Forelimb muscle (tissue), 1 donor: ENCODE data around the gene PSMD8. TPM values are rescaled to one million over a fixed set of nuclear protein-coding genes. Genes with fewer than 3 reads are reported as not detected.
"Not testable (repeated sequence)": the region's sequence is repeated elsewhere in the genome, so short reads cannot be mapped to it uniquely, and the experiment has no call there.

Experiments
- DNase-seq: peaks from one replicate; pipeline ENCODE4 v3.0.0-alpha.2; 2013; ENCODE audit warnings: low read depth
- polyA plus RNA-seq: library from polyadenylated mRNA; unstranded; fragments of 120-200 nt; gene quantifications from one replicate; pipeline ENCODE4 v1.2.1, GENCODE V29; 2013; ENCODE audit not compliant: insufficient read length

PSMD8 gene
- polyA plus RNA-seq, 1 donor: 117 TPM

- not testable (repeated sequence) for DNase-seq
Observed at GRCh38 chr19:38410407-38410806, 36.0 kb downstream of the PSMD8 start.

GRCh38 chr19:38411041-38411712 is 36.8 kb downstream of the PSMD8 start:
- DNase-seq: no peak

GRCh38 chr19:38411898-38412297 is 37.5 kb downstream of the PSMD8 start:
- DNase-seq: not testable (repeated sequence)

GRCh38 chr19:38412491-38412890 is 38.1 kb downstream of the PSMD8 start:
- DNase-seq: no peak

GRCh38 chr19:38412961-38413360 is 38.6 kb downstream of the PSMD8 start:
- DNase-seq: no peak

GRCh38 chr19:38413416-38413815 is 39.0 kb downstream of the PSMD8 start:
- DNase-seq: no peak

GRCh38 chr19:38417146-38417543 is 42.8 kb downstream of the PSMD8 start:
- no peak for DNase-seq

GRCh38 chr19:38417544-38418506 is 43.5 kb downstream of the PSMD8 start:
- DNase-seq: no peak

- DNase-seq: no peak
Observed at GRCh38 chr19:38420935-38421334, 46.6 kb downstream of the PSMD8 start.

- no peak for DNase-seq
Observed at GRCh38 chr19:38421856-38422255, 47.5 kb downstream of the PSMD8 start.

- DNase-seq: no peak
Observed at GRCh38 chr19:38422438-38422837, 48.1 kb downstream of the PSMD8 start.

- DNase-seq: no peak
Observed at GRCh38 chr19:38424272-38424671, 49.9 kb downstream of the PSMD8 start.

GRCh38 chr19:38425222-38425809 is 50.9 kb downstream of the PSMD8 start:
- DNase-seq: no peak

GRCh38 chr19:38425810-38426466 is 51.6 kb downstream of the PSMD8 start, which contains the start of gene RASGRP4:
Gene RASGRP4, minus strand, starts transcription at chr19:38426219. Its CDS starts 128 bp downstream, at chr19:38426091.
- no peak for DNase-seq

- not testable (repeated sequence) for DNase-seq
Observed at GRCh38 chr19:38427035-38427677, 52.8 kb downstream of the PSMD8 start.

GRCh38 chr19:38429055-38429810 is 54.9 kb downstream of the PSMD8 start:
- DNase-seq: no peak

GRCh38 chr19:38429811-38430156 is 55.4 kb downstream of the PSMD8 start:
- DNase-seq: no peak

GRCh38 chr19:38430931-38431330 is 56.6 kb downstream of the PSMD8 start:
- DNase-seq: no peak

GRCh38 chr19:38433268-38433733 is 58.9 kb downstream of the PSMD8 start, which contains the start of gene RYR1:
Gene RYR1, plus strand, starts transcription at chr19:38433691. Its CDS starts 139 bp downstream, at chr19:38433830.
- DNase-seq: no peak
